Transverse colon (tissue), 4 donors: ENCODE data around the gene NRCAM. TPM values are rescaled to one million over a fixed set of nuclear protein-coding genes. Genes with fewer than 3 reads are reported as not detected.
"Not testable (repeated sequence)": the region's sequence is repeated elsewhere in the genome, so short reads cannot be mapped to it uniquely, and the experiment has no call there.

ENCODE experiments used
- DNase-seq: peaks from one replicate; pipeline ENCODE4 v3.0.0-alpha.2; 2019
- H3K27ac ChIP-seq, 4 donors: fragments of 200-600 bp; sonication (generic); 2 replicates each; pipeline ENCODE4 v1.5.1; 2016 to 2018; ENCODE audit warnings: inconsistent platforms in 4 of 4
- H3K27me3 ChIP-seq: fragments of 200-600 bp; sonication (generic); 2 replicates; pipeline ENCODE4 v1.5.1; 2017; ENCODE audit warnings: inconsistent platforms
- H3K36me3 ChIP-seq, 4 donors: fragments of 200-600 bp; sonication (generic); 2 replicates each; pipeline ENCODE4 v1.5.1; 2017 to 2019; ENCODE audit warnings: inconsistent platforms in 4 of 4
- H3K4me1 ChIP-seq, 4 donors: fragments of 200-600 bp; sonication (generic); 2 replicates each; pipeline ENCODE4 v1.5.1; 2017 to 2020; ENCODE audit warnings: inconsistent platforms in 4 of 4
- H3K4me3 ChIP-seq, 4 donors: fragments of 200-600 bp; sonication (generic); 1 replicate in 1 of 4; 2 replicates in 3 of 4; pipeline versions ENCODE4 v1.5.1 to v1.6.1; 2017 to 2019; ENCODE audit warnings: inconsistent platforms in 4 of 4
- H3K9me3 ChIP-seq, 2 donors: fragments of 200-600 bp; sonication (generic); 2 replicates each; pipeline ENCODE4 v1.5.1; 2017 to 2019; ENCODE audit warnings: inconsistent platforms in 2 of 2
- CTCF ChIP-seq, 5 experiments: fragments of 200-600 bp in 3 of 5; fragments of 450-650 bp in 2 of 5; sonication (generic) in 3 of 5; IDR thresholded peaks; 1 replicate in 2 of 5; 2 replicates in 3 of 5; pipeline ENCODE4 v1.5.1; 2016 to 2017; ENCODE audit warnings: antibody characterized with exemption in 5 of 5, inconsistent platforms in 3 of 5, mild to moderate bottlenecking in 2 of 5, moderate library complexity in 1 of 5
- EP300 ChIP-seq: sonication (generic); formaldehyde crosslinking; IDR thresholded peaks from one replicate; pipeline ENCODE4 v1.6.1; 2017; ENCODE audit warnings: antibody characterized with exemption, low read depth
- POLR2A ChIP-seq: fragments of 450-650 bp; IDR thresholded peaks from one replicate; pipeline ENCODE4 v1.6.1; 2016; ENCODE audit warnings: antibody characterized with exemption, mild to moderate bottlenecking, moderate library complexity
- POLR2AphosphoS5 ChIP-seq, 3 donors: sonication (generic); formaldehyde crosslinking; IDR thresholded peaks; one replicate each; pipeline ENCODE4 v1.6.1; 2016; ENCODE audit warnings: antibody characterized with exemption in 3 of 3
- WGBS, 2 donors: methylation state at CpG; one replicate each; pipeline ENCODE4 v1.1.5; 2018; ENCODE audit warnings: low coverage in 1 of 2; 5-methylcytosine and 5-hydroxymethylcytosine counted together
- in situ Hi-C, 4 donors: fragments of 200-750 bp; cut with MboI; loops; one replicate each; pipeline versions ENCODE4 v1.15.0 to v1.15.1; 2017; ENCODE audit warnings: low sequenced_read_pairs in 3 of 4, low pct_ligation_motif_present in 1 of 4, low pct_unique_long_range_greater_than_20kb in 1 of 4
- intact Hi-C: fragments of 100-400 bp; cut with DNase I; formaldehyde crosslinking; loops from one replicate; pipeline ENCODE4 v1.15.1; 2023; ENCODE audit warnings: low total_unique reads
- total RNA-seq, 4 donors: library from RNA; depleted of rRNA; stranded (reverse); fragments of >200 nt; gene quantifications; one replicate each; pipeline ENCODE4 v1.1.0, GENCODE V29; 2016

Gene NRCAM
- total RNA-seq = 1 to 10 TPM in 3 of 4 donors, under 1 TPM in 1; 0.60 to 2.5 (median 1.8) TPM

- Histone ChIP-seq H3K27me3 (peaks cover 76% of the 10 kb centered on the region), H3K9me3 (no peaks in the 10 kb centered on the region), H3K4me3 (peak within 1 kb of the TSS in 3 of 4 donors; percentile 23 to 50 (median 34)), H3K36me3 (no peaks in the 10 kb centered on the region), H3K27ac (no peak within 1 kb of the TSS), H3K4me1 (peaks cover 3 to 22% (median 16%) of the 10 kb centered on the region in 4 donors)
- in situ Hi-C loops (no loop called here), intact Hi-C loops (no loop called here)
- no peak for TF ChIP-seq POLR2A
- TF ChIP-seq POLR2AphosphoS5 (IDR thresholded peaks at IDR 0.05) = no peak
- no peak for TF ChIP-seq EP300
- TF ChIP-seq CTCF (IDR thresholded peaks at IDR 0.05) = no peak
- DNase-seq = peak; percentile 15
- 2% methylated on average over 11 of the region's 81 CpGs; no CpG with 5 or more reads in 1 of the 2 donors for WGBS, 2 donors
Observed at GRCh38 chr7:108455998-108456677, at the start of gene NRCAM. Gene NRCAM, minus strand, starts transcription at chr7:108456436. Its CDS starts 216,372 bp downstream, at chr7:108240064.

GRCh38 chr7:108504576-108504975 is 48.3 kb upstream of the NRCAM start:
- WGBS, 2 donors = 87 to 100% methylated on average over 1 to 3 of the region's 3 CpGs
- H3K27ac ChIP-seq, H3K4me1 ChIP-seq, DNase-seq, intact Hi-C loops, H3K9me3 ChIP-seq, H3K27me3 ChIP-seq, H3K4me3 ChIP-seq: not testable (repeated sequence)
- in situ Hi-C loops = loop anchor here in 1 of 4 donors (5.0 kb wide), 1 partner anchor 322 kb away; no protein-coding TSS in a partner anchor
- H3K36me3 ChIP-seq = peaks cover 0 to 35% (median 0%) of the 10 kb centered on the region in 4 donors

GRCh38 chr7:108503112-108504026 is 47.1 kb upstream of the NRCAM start:
- H3K27me3 ChIP-seq = no peaks in the 10 kb centered on the region
- intact Hi-C loops = no loop called here
- peak overlapping the region in 1 of 4 donors; percentile 26 for H3K27ac ChIP-seq
- no peak for DNase-seq
- H3K36me3 ChIP-seq = peaks cover 0 to 35% (median 0%) of the 10 kb centered on the region in 4 donors
- 77 to 82% methylated on average over 5 of the region's 5 CpGs for WGBS, 2 donors
- H3K4me3 ChIP-seq = no peak overlapping the region
- in situ Hi-C loops = loop anchor here in 1 of 4 donors (5.0 kb wide), 1 partner anchor 321 kb away; no protein-coding TSS in a partner anchor
- no peaks in the 10 kb centered on the region for H3K4me1 ChIP-seq
- no peaks in the 10 kb centered on the region for H3K9me3 ChIP-seq
- TF ChIP-seq POLR2A (no peak), CTCF (IDR thresholded peaks at IDR 0.05) (no peak), POLR2AphosphoS5 (IDR thresholded peaks at IDR 0.05) (no peak), EP300 (no peak)

GRCh38 chr7:108499566-108499965 is 43.3 kb upstream of the NRCAM start:
- in situ Hi-C loops = loop anchor here in 3 of 4 donors (25.0 kb wide), 1 partner anchor 312 kb away; no protein-coding TSS in a partner anchor
- WGBS, 2 donors = 92 to 100% methylated on average over 1 of the region's 1 CpG
- Histone ChIP-seq H3K4me1 (no peaks in the 10 kb centered on the region), H3K9me3 (no peaks in the 10 kb centered on the region), H3K27me3 (no peaks in the 10 kb centered on the region), H3K4me3 (no peak overlapping the region), H3K36me3 (peaks cover 0 to 54% (median 1%) of the 10 kb centered on the region in 4 donors), H3K27ac (no peak overlapping the region)
- intact Hi-C loops = loop anchor here (5.0 kb wide), 1 partner anchor 312 kb away; no protein-coding TSS in a partner anchor
- no peak for DNase-seq
- no peak for TF ChIP-seq EP300
- no peak for TF ChIP-seq CTCF (IDR thresholded peaks at IDR 0.05)
- TF ChIP-seq POLR2A = no peak
